HEK293T (cell line): ENCODE measurements around the gene PRKCZ.
"Not testable (repeated sequence)": the region's sequence is repeated elsewhere in the genome, so short reads cannot be mapped to it uniquely, and the experiment has no call there.

Source experiments
- CTCF ChIA-PET: fragments of 350-600 bp; formaldehyde crosslinking; extraction: SDS; loops from one replicate; lab custom pipeline; 2021; ENCODE audit warnings: antibody characterized with exemption, inconsistent platforms; lab: Yijun Ruan, JAX
- POLR2A ChIA-PET: fragments of 350-600 bp; formaldehyde crosslinking; extraction: SDS; loops from one replicate; lab custom pipeline; 2020; ENCODE audit warnings: antibody characterized with exemption, inconsistent platforms; lab: Yijun Ruan, JAX
- DNase-seq: peaks from one replicate; pipeline ENCODE4 v3.0.0; 2012; ENCODE audit warnings: mixed read lengths; ENCODE audit errors: extremely low spot score
- ARNT ChIP-seq: fragments of 450-650 bp; IDR thresholded peaks from 2 replicates; pipeline ENCODE4 v1.6.1; 2017; ENCODE audit warnings: mild to moderate bottlenecking
- BHLHE40 ChIP-seq: fragments of 450-650 bp; IDR thresholded peaks from 2 replicates; pipeline ENCODE4 v1.6.1; 2016; ENCODE audit warnings: mild to moderate bottlenecking, moderate library complexity, borderline replicate concordance
- CTBP1 ChIP-seq: fragments of 450-650 bp; IDR thresholded peaks from 2 replicates; pipeline ENCODE4 v1.6.1; 2016; ENCODE audit warnings: borderline replicate concordance
- ELF4 ChIP-seq: fragments of 450-650 bp; IDR thresholded peaks from 2 replicates; pipeline ENCODE4 v1.6.1; 2017; ENCODE audit warnings: antibody characterized with exemption
- FOXA1 ChIP-seq: fragments of 450-650 bp; IDR thresholded peaks from 2 replicates; pipeline ENCODE4 v1.6.1; 2016; ENCODE audit warnings: mild to moderate bottlenecking
- FOXK2 ChIP-seq: fragments of 450-650 bp; IDR thresholded peaks from 2 replicates; pipeline ENCODE4 v1.6.1; 2016; ENCODE audit warnings: mild to moderate bottlenecking
- FOXM1 ChIP-seq: fragments of 450-650 bp; IDR thresholded peaks from 2 replicates; pipeline ENCODE4 v1.6.1; 2017; ENCODE audit warnings: mild to moderate bottlenecking, borderline replicate concordance
- HDGF ChIP-seq: fragments of 450-650 bp; IDR thresholded peaks from 2 replicates; pipeline ENCODE4 v1.6.1; 2017; ENCODE audit warnings: antibody characterized with exemption, borderline replicate concordance
- L3MBTL2 ChIP-seq: fragments of 450-650 bp; conservative IDR thresholded peaks from 2 replicates; pipeline ENCODE4 v1.6.1; 2016; ENCODE audit warnings: mild to moderate bottlenecking
- LEF1 ChIP-seq: fragments of 450-650 bp; IDR thresholded peaks from 2 replicates; pipeline ENCODE4 v1.6.1; 2017; ENCODE audit warnings: mild to moderate bottlenecking, borderline replicate concordance
- NFRKB ChIP-seq: fragments of 450-650 bp; IDR thresholded peaks from 2 replicates; pipeline ENCODE4 v1.6.1; 2016; ENCODE audit warnings: mild to moderate bottlenecking, moderate library complexity
- SP1 ChIP-seq: fragments of 450-650 bp; IDR thresholded peaks from 2 replicates; pipeline ENCODE4 v1.6.1; 2017
- SUZ12 ChIP-seq: fragments of 450-650 bp; IDR thresholded peaks from 2 replicates; pipeline ENCODE4 v1.6.1; 2016; ENCODE audit warnings: mild to moderate bottlenecking
- TARDBP ChIP-seq: fragments of 450-650 bp; IDR thresholded peaks from 2 replicates; pipeline ENCODE4 v1.6.1; 2016
- ZNF384 ChIP-seq: fragments of 450-650 bp; IDR thresholded peaks from 2 replicates; pipeline ENCODE4 v1.6.1; 2016
- TF ChIP-seq, protein P1 (sequence below): fragments of 450-650 bp; IDR thresholded peaks from 2 replicates; pipeline ENCODE4 v1.6.1; 2016

PRKCZ gene

DNA sequence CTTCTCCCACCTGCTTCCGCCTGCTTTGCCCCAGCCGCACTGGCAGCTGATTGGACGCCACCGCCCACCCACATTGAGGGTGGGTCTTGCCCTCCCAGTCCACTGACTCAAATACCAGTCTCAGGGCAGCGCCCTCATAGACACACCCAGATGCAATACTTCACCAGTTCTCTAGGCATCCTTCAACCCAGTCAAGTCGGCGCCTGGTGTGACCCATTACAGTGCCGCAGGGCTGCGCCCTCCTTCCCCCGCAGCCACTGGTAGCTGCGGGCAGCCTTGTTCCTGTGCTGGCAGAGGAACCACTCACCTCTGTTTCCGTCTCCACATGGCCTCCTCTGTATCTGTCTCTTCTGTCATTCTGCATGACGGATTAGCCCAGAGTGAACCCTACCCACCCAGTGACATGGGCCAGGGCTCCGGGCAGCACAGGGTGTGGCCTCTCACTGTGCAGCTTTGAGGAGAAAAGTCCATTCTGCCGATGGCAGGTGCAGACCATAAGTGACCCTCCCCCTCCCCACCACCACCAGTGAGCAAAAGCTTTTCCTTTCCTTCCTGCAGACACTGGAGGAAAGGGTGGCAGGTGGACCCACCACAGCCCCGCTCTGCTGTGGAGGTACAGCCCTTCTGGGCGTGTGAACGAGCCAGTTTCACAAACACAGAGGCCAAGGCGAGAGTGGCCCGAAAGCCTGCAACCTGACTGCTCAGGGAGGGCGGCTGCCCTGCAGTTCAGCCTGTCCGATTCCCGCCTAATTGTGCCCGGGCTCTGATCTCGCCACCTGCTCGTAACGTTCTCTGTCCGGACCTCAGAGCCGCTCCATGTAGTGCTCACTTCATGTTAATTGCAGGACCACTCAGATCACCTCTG is 87.3 kb downstream of the PRKCZ start:
- DNase-seq = no peak
- TF ChIP-seq LEF1 (no peak), BHLHE40 (no peak), FOXK2 (no peak), FOXA1 (no peak), L3MBTL2 (no peak), SUZ12 (no peak), SP1 (no peak)
- TF ChIP-seq, protein P1, sequence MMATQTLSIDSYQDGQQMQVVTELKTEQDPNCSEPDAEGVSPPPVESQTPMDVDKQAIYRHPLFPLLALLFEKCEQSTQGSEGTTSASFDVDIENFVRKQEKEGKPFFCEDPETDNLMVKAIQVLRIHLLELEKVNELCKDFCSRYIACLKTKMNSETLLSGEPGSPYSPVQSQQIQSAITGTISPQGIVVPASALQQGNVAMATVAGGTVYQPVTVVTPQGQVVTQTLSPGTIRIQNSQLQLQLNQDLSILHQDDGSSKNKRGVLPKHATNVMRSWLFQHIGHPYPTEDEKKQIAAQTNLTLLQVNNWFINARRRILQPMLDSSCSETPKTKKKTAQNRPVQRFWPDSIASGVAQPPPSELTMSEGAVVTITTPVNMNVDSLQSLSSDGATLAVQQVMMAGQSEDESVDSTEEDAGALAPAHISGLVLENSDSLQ = no peak
- ChIA-PET CTCF (interaction anchor here (3.3 kb wide), 1 partner anchor 37 kb away, joined by 14 read pairs; no protein-coding TSS in a partner anchor), POLR2A (no interaction called here)

DNA sequence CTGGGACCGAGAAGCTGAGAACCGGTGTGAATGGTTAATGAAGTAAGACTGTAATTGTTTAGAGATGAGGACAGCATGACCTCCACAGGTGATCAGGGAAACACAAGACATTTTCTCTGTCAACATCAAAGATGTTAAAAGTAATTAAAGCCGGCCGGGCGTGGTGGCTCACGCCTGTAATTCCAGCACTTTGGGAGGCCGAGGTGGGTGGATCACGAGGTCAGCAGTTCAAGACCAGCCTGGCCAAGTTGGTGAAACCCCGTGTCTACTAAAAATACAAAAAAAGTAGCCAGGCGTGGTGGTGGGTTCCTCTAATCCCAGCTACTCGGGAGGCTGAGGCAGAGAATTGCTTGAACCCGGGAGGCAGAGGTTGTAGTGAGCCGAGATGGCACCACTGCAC is 88.9 kb downstream of the PRKCZ start:
- POLR2A ChIA-PET, DNase-seq: not testable (repeated sequence)
- CTCF ChIA-PET = interaction anchor here (0.7 to 3.3 kb wide), 5 partner anchors 10 to 119 kb away, joined by 3 to 14 read pairs (median 4); no protein-coding TSS in a partner anchor

DNA sequence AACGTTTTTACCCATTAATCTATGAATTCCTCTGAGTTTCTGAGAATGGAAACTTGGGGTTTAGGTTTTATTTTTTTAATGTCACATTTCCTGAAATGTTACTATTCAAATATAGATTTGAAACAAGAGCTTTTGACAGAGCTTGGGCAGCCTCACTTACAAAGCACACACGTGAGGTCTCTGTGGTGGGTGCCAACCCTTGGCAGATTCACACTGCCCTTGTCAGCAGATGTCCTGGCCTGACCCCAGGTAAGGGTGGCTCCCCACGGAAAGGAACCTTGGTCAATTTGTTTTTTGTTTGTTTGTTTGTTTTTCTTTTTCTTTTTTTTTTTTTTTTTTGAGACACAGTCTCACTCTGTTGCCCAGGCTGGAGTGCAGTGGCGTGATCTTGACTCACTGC is 90.8 kb downstream of the PRKCZ start:
- CTCF ChIA-PET = interaction anchor here (1.6 to 3.3 kb wide), 2 partner anchors 32 to 34 kb away, joined by 4 to 14 read pairs; no protein-coding TSS in a partner anchor
- TF ChIP-seq FOXM1 (no peak), FOXA1 (no peak), L3MBTL2 (no peak), SUZ12 (no peak), CTBP1 (no peak), ELF4 (no peak), LEF1 (no peak), ZNF384 (no peak), ARNT (no peak), FOXK2 (no peak), BHLHE40 (no peak)
- TF ChIP-seq, protein P1 = no peak
- POLR2A ChIA-PET = no interaction called here
- DNase-seq = no peak

DNA sequence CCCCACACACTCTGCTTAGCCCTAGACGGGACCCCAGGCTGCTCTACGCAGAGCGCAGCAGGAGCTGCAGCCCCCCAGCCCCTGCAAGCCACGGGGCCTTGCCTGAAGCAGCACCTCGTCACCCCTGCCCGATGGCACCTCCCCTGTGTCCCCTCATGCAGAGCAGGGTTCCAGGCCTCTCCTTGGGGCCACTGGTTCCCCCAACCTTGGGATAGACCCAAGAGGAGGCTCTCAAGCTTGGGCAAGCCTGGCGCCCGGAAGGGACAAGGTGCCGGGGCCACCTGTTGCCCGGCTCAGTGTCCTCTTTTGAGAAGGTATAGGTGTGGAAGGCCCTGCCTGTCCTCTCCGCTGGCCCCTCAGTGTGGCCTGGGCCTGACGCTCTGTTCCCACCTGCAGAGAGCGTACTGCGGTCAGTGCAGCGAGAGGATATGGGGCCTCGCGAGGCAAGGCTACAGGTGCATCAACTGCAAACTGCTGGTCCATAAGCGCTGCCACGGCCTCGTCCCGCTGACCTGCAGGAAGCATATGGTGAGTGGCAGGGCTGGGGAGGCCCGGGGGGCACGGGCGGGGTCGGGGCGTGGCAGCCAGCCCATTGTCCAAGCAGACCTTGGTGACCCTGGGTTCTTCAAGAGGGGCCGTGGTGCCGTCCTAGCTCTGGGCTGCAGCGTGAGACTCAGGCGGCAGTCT is 93.7 kb downstream of the PRKCZ start:
- TF ChIP-seq SP1 (no peak), FOXA1 (no peak), TARDBP (no peak), ARNT (no peak), CTBP1 (no peak), LEF1 (no peak), BHLHE40 (no peak), ZNF384 (no peak), HDGF (no peak), L3MBTL2 (no peak)
- CTCF ChIA-PET = no interaction called here
- no peak for DNase-seq
- POLR2A ChIA-PET = no interaction called here

DNA sequence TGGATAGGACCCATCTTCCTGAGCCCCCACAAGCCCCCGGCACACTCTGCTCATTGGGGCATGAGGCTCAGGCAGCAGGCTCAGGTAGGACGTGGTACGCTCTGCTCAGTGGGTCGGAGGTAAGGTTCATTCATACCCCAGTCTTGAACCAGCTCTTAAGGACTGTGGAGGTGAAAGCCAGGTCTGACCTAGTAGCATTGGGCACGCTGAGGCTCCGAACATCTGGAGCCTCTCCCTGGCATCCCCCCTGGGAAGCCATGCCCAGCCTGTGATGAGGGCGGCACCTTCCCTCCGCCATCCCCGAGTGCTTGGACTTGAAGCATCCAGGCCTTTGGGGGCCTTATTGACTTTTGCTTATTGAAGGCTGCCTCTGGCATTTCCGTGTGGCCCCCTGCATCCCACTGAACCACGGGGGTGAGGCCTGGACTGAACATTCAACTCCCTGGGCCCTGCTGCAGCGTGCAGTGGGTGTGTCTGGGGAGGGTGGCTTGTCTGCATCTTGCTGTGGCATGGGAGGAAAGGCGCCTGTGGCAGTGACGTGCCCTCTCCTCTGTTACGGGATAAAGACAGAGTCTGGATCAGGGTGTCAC is 94.4 kb downstream of the PRKCZ start:
- ChIA-PET POLR2A (no interaction called here), CTCF (no interaction called here)
- TF ChIP-seq FOXA1 (no peak), SUZ12 (no peak), BHLHE40 (no peak), ELF4 (no peak)
- TF ChIP-seq, protein P1 = no peak
- no peak for DNase-seq

DNA sequence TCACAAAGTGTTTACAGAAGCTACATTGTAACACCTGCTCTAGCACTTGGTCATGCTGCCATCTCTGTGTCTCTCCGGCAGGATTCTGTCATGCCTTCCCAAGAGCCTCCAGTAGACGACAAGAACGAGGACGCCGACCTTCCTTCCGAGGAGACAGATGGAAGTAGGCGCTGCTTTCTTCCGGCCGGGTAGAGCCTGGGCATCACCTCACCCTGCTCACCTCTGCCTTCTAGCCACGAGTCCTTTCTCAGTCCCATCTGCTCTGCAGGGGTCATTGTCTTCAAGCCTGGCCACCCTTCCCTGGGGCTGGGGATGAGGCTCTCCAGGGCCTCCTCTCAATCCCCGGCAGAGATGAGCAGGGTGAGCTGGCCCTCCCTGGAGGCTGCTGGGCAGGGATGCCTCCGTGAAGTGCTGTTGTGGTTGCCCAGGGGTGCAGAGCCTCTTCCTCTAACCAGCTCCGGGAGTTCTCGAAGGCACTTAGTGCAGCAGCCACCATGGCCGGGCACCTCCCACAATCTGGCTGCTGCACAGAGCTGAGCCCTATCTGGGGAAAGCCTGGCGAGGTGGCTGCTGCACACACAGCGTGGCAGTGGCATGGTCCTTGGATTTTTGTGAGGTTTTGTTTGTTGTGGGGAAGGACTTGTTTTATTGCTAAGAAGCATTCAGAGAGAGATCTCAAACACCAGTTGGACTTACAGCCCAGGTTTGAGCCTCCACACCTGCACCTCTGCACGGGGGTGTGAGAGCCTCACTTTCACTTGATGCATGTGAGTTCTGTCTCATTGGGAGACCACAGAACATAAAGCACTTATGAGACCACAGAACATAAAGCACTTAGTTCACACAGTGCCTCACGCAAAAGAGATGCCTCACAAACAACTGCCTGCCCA is 96.0 kb downstream of the PRKCZ start:
- CTCF ChIA-PET = no interaction called here
- POLR2A ChIA-PET = no interaction called here

More for the DNA sequence above, 96.0 kb downstream of the PRKCZ start:
- TF ChIP-seq NFRKB (no peak), HDGF (no peak), L3MBTL2 (no peak), ELF4 (no peak), SUZ12 (no peak), FOXA1 (no peak), ZNF384 (no peak), CTBP1 (no peak), FOXK2 (no peak), LEF1 (no peak), ARNT (no peak), FOXM1 (no peak), BHLHE40 (no peak), TARDBP (no peak), SP1 (no peak)
- TF ChIP-seq, protein P1 = no peak
- DNase-seq = no peak
